Measurements from ENCODE around the gene RER1. TPM values are rescaled to one million over a fixed set of nuclear protein-coding genes. Genes with fewer than 3 reads are reported as not detected.

Gene RER1
- total RNA-seq, 1 experiment from 2014 or later, result 155 TPM

DNA sequence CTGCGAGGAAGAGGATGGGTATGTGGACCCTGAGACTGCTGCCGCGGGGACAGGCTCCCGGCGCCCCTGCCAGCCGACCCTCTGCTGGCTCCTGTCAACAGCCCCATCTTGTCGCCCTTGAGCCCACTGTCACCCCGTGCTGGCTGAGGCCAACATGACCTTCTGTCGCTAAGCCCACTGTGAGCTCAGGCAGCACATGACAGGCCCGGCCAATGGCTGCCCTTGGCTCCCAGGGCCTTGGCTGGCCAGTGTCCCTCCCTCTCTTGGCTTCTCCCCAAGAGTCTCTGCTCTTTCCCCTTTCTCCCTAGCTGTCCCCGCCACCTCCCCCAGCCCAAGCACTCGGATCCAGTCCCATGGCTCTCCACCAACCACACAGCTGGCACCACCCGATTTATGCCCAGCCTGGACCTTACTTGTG, 17.2 kb downstream of the RER1 start:
- intact Hi-C loops (cut with micrococcal nuclease), result no loop called here
- Histone ChIP-seq H3K27me3 (ENCODE audit: insufficient read depth, low read length) (no peaks in the 10 kb centered on the region), H3K9me3 (ENCODE audit: control insufficient read depth in 1 of 2, insufficient read depth in 1 of 2, low read depth in 1 of 2, low read length in 2 of 2) (no peaks in the 10 kb centered on the region), H3K27ac (ENCODE audit: low read depth, low read length) (no peak overlapping the region; the same call in 1 of the 2 replicates), H2AFZ (ENCODE audit: low read depth, low read length, poor library complexity, severe bottlenecking) (no peak overlapping the region), H3K9ac (ENCODE audit: low read length) (no peak overlapping the region), H3K79me2 (ENCODE audit: insufficient read depth, low read length) (peaks cover 24% of the 10 kb centered on the region; the same call in 1 of the 2 replicates), H4K20me1 (ENCODE audit: insufficient read depth) (no peaks in the 10 kb centered on the region), H3K4me3 (replicated peaks in 1 of 2; ENCODE audit: low read depth in 1 of 2, low read length in 2 of 2) (no peak overlapping the region), H3K36me3 (ENCODE audit: control insufficient read depth in 1 of 2, insufficient read depth in 2 of 2, low read length in 2 of 2) (peaks cover 10 to 20% of the 10 kb centered on the region in 2 experiments; a peak in 3 of 4 replicates), H3K4me2 (ENCODE audit: low read length) (no peak overlapping the region), H3K9me2 (ENCODE audit: insufficient read depth) (no peaks in the 10 kb centered on the region), H3K4me1 (ENCODE audit: control insufficient read depth in 1 of 2, insufficient read depth in 2 of 2, low read length in 2 of 2) (peaks cover 6 to 17% of the 10 kb centered on the region in 2 experiments; a peak in 3 of 4 replicates)
- ATAC-seq, result no peak
- BruUV-seq (replicated peaks), result no TSS peak
- TF ChIP-seq, protein P1, sequence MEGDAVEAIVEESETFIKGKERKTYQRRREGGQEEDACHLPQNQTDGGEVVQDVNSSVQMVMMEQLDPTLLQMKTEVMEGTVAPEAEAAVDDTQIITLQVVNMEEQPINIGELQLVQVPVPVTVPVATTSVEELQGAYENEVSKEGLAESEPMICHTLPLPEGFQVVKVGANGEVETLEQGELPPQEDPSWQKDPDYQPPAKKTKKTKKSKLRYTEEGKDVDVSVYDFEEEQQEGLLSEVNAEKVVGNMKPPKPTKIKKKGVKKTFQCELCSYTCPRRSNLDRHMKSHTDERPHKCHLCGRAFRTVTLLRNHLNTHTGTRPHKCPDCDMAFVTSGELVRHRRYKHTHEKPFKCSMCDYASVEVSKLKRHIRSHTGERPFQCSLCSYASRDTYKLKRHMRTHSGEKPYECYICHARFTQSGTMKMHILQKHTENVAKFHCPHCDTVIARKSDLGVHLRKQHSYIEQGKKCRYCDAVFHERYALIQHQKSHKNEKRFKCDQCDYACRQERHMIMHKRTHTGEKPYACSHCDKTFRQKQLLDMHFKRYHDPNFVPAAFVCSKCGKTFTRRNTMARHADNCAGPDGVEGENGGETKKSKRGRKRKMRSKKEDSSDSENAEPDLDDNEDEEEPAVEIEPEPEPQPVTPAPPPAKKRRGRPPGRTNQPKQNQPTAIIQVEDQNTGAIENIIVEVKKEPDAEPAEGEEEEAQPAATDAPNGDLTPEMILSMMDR (IDR thresholded peaks at IDR 0.05 in 2 of 3, conservative IDR thresholded peaks at IDR 0.05 in 1 of 3; ENCODE audit: borderline replicate concordance in 1 of 3, insufficient read depth in 1 of 3, low read depth in 2 of 3, low read length in 2 of 3), result no peak
- TF ChIP-seq EZH2 (IDR thresholded peaks at IDR 0.05) (no peak), FOSL1 (IDR thresholded peaks at IDR 0.05; ENCODE audit: low read depth) (no peak), TCF7L2 (IDR thresholded peaks at IDR 0.05; ENCODE audit: borderline replicate concordance, extremely low read depth, insufficient read depth, insufficient read length) (no peak), ZNF274 (IDR thresholded peaks at IDR 0.05; ENCODE audit: low read depth, low read length) (no peak), POLR2A (IDR thresholded peaks at IDR 0.05; ENCODE audit: borderline replicate concordance, extremely low read depth, insufficient read depth, insufficient read length) (no peak), SIN3A (IDR thresholded peaks at IDR 0.05; ENCODE audit: low read depth) (no peak), JUND (IDR thresholded peaks at IDR 0.05) (no peak)
- TF ChIP-seq, protein P2, sequence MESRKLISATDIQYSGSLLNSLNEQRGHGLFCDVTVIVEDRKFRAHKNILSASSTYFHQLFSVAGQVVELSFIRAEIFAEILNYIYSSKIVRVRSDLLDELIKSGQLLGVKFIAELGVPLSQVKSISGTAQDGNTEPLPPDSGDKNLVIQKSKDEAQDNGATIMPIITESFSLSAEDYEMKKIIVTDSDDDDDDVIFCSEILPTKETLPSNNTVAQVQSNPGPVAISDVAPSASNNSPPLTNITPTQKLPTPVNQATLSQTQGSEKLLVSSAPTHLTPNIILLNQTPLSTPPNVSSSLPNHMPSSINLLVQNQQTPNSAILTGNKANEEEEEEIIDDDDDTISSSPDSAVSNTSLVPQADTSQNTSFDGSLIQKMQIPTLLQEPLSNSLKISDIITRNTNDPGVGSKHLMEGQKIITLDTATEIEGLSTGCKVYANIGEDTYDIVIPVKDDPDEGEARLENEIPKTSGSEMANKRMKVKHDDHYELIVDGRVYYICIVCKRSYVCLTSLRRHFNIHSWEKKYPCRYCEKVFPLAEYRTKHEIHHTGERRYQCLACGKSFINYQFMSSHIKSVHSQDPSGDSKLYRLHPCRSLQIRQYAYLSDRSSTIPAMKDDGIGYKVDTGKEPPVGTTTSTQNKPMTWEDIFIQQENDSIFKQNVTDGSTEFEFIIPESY (IDR thresholded peaks at IDR 0.05; ENCODE audit: extremely low read depth, insufficient replicate concordance, low read length), result no peak
- TF ChIP-seq, protein P3, sequence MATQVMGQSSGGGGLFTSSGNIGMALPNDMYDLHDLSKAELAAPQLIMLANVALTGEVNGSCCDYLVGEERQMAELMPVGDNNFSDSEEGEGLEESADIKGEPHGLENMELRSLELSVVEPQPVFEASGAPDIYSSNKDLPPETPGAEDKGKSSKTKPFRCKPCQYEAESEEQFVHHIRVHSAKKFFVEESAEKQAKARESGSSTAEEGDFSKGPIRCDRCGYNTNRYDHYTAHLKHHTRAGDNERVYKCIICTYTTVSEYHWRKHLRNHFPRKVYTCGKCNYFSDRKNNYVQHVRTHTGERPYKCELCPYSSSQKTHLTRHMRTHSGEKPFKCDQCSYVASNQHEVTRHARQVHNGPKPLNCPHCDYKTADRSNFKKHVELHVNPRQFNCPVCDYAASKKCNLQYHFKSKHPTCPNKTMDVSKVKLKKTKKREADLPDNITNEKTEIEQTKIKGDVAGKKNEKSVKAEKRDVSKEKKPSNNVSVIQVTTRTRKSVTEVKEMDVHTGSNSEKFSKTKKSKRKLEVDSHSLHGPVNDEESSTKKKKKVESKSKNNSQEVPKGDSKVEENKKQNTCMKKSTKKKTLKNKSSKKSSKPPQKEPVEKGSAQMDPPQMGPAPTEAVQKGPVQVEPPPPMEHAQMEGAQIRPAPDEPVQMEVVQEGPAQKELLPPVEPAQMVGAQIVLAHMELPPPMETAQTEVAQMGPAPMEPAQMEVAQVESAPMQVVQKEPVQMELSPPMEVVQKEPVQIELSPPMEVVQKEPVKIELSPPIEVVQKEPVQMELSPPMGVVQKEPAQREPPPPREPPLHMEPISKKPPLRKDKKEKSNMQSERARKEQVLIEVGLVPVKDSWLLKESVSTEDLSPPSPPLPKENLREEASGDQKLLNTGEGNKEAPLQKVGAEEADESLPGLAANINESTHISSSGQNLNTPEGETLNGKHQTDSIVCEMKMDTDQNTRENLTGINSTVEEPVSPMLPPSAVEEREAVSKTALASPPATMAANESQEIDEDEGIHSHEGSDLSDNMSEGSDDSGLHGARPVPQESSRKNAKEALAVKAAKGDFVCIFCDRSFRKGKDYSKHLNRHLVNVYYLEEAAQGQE (IDR thresholded peaks at IDR 0.05; ENCODE audit: low read depth), result no peak
- TF ChIP-seq, protein P4, sequence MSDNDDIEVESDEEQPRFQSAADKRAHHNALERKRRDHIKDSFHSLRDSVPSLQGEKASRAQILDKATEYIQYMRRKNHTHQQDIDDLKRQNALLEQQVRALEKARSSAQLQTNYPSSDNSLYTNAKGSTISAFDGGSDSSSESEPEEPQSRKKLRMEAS (IDR thresholded peaks at IDR 0.05), result no peak
- no peak for DNase-seq (ENCODE audit: low read depth, low spot score)
- ChIA-PET POLR2A (no interaction called here), RAD21 (ENCODE audit: low non-redundant PET in 1 of 2, low total read pairs in 2 of 2, uncharacterized antibody in 2 of 2, unreplicated experiment in 2 of 2) (no interaction called here), CTCF (no interaction called here)
